NCI-H345 treated with DMSO at 0.1 percent for 48 hours (cell line): ENCODE data around the gene GPC6.
"Not testable (repeated sequence)": the region's sequence is repeated elsewhere in the genome, so short reads cannot be mapped to it uniquely, and the experiment has no call there.

Experiments
- DNase-seq: peaks from one replicate; lab custom pipeline; 2025; ENCODE audit not compliant: unreplicated experiment; lab: John Stamatoyannopoulos, UW

Gene GPC6

GRCh38 chr13:93226623-93227279, at the start of gene GPC6:
Gene GPC6, plus strand, starts transcription at chr13:93226807.
- DNase-seq = peak; percentile 90

- DNase-seq = no peak
Observed at GRCh38 chr13:93180356-93180969, 46.1 kb upstream of the GPC6 start.

GRCh38 chr13:93182406-93182805, 44.2 kb upstream of the GPC6 start:
- DNase-seq = no peak

GRCh38 chr13:93183302-93183701, 43.3 kb upstream of the GPC6 start:
- no peak for DNase-seq

- DNase-seq = no peak
Observed at GRCh38 chr13:93190006-93190405, 36.6 kb upstream of the GPC6 start.

- no peak for DNase-seq
Observed at GRCh38 chr13:93193682-93194081, 32.9 kb upstream of the GPC6 start.

GRCh38 chr13:93199856-93200255, 26.8 kb upstream of the GPC6 start:
- DNase-seq = no peak

- no peak for DNase-seq
Observed at GRCh38 chr13:93200626-93201025, 26.0 kb upstream of the GPC6 start.

GRCh38 chr13:93201992-93202558, 24.5 kb upstream of the GPC6 start:
- DNase-seq = no peak

- not testable (repeated sequence) for DNase-seq
Observed at GRCh38 chr13:93206778-93207392, 19.7 kb upstream of the GPC6 start.

GRCh38 chr13:93216122-93216521, 10.5 kb upstream of the GPC6 start:
- DNase-seq = no peak

GRCh38 chr13:93217721-93218261, 8.8 kb upstream of the GPC6 start:
- DNase-seq = no peak

GRCh38 chr13:93218583-93218982, 8.0 kb upstream of the GPC6 start:
- DNase-seq = no peak

GRCh38 chr13:93220073-93220472, 6.5 kb upstream of the GPC6 start:
- DNase-seq = no peak

GRCh38 chr13:93222976-93223375, 3.6 kb upstream of the GPC6 start:
- no peak for DNase-seq

GRCh38 chr13:93224535-93224934, 2.1 kb upstream of the GPC6 start:
- no peak for DNase-seq

- no peak for DNase-seq
Observed at GRCh38 chr13:93225610-93226009, 997 bp upstream of the GPC6 start.

- no peak for DNase-seq
Observed at GRCh38 chr13:93226065-93226622, 463 bp upstream of the GPC6 start.

GRCh38 chr13:93227280-93227877, 772 bp downstream of the GPC6 start:
- DNase-seq = peak; percentile 60

GRCh38 chr13:93227878-93228642, 1.5 kb downstream of the GPC6 start:
- DNase-seq = peak; percentile 42

GRCh38 chr13:93228643-93228937, 2.0 kb downstream of the GPC6 start:
- DNase-seq = peak; percentile 72
